Measurements from ENCODE around the gene TBC1D14.

DNA sequence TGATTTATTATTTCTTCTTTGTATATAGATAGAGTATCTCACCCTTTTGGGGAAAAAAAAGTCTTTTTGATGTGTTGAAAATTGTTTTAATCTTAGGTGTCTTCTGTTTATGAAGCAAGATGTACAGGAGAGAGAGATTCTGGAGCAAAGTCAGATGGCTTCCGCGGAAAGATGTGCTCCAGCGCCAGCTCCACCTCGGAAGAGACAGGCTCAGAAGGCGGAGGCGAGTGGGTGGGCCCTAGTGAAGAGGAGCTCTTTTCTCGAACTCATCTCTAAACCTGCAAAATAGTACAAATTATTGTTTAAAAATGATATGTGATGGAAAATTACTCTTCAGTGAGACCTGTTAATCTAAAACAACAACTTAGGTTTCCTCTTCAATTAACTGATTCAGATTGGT, 28.9 kb upstream of the TBC1D14 start:
- TF ChIP-seq CTCF (conservative IDR thresholded peaks at IDR 0.05; ENCODE audit: low read depth, low read length) (no peak), MXI1 (IDR thresholded peaks at IDR 0.05; ENCODE audit: borderline replicate concordance, low read depth, low read length) (no peak), ELK1 (IDR thresholded peaks at IDR 0.05; ENCODE audit: borderline replicate concordance, low read depth, low read length) (no peak), POLR2A (IDR thresholded peaks at IDR 0.05; ENCODE audit: low read depth, low read length) (no peak), MAZ (IDR thresholded peaks at IDR 0.05; ENCODE audit: borderline replicate concordance, low read depth, low read length) (no peak), RAD21 (IDR thresholded peaks at IDR 0.05; ENCODE audit: low read length) (no peak), CEBPB (IDR thresholded peaks at IDR 0.05; ENCODE audit: low read depth, low read length) (no peak)
